Mucosa of rectum (tissue), 2 donors: ENCODE results near the gene MTMR3.

Experiments
- H3K27ac ChIP-seq, 2 donors: one replicate each; pipeline ENCODE4 v1.7.0; 2013; ENCODE audit warnings: inconsistent platforms in 2 of 2, low read depth in 2 of 2, low read length in 2 of 2
- H3K27me3 ChIP-seq, 2 donors: one replicate each; pipeline ENCODE4 v1.7.0; 2013; ENCODE audit warnings: low read length in 2 of 2; ENCODE audit not compliant: control insufficient read depth in 2 of 2, insufficient read depth in 2 of 2
- H3K36me3 ChIP-seq, 2 donors: one replicate each; pipeline ENCODE4 v1.7.0; 2013; ENCODE audit warnings: low read length in 2 of 2; ENCODE audit not compliant: control insufficient read depth in 2 of 2, insufficient read depth in 2 of 2
- H3K4me1 ChIP-seq, 2 donors: one replicate each; pipeline ENCODE4 v1.7.0; 2013; ENCODE audit warnings: low read length in 2 of 2, mild to moderate bottlenecking in 1 of 2; ENCODE audit not compliant: control insufficient read depth in 2 of 2, insufficient read depth in 2 of 2
- H3K4me3 ChIP-seq, 2 donors: one replicate each; pipeline ENCODE4 v1.7.0; 2013; ENCODE audit warnings: low read length in 2 of 2
- H3K9ac ChIP-seq, 2 donors: one replicate each; pipeline ENCODE4 v1.7.0; 2013; ENCODE audit warnings: low read length in 2 of 2, low read depth in 1 of 2, mild to moderate bottlenecking in 1 of 2
- H3K9me3 ChIP-seq, 2 donors: one replicate each; pipeline ENCODE4 v1.7.0; 2013; ENCODE audit warnings: low read length in 2 of 2; ENCODE audit not compliant: control insufficient read depth in 2 of 2
- donor health status: healthy.
- donor health status: Normal muscosa, but diverticular disease.

Gene MTMR3

GRCh38 chr22:30029512-30029911, 146.5 kb downstream of the MTMR3 start:
- H3K4me3 ChIP-seq: no peak overlapping the region
- no peaks in the 10 kb centered on the region for H3K27me3 ChIP-seq
- no peaks in the 10 kb centered on the region for H3K9me3 ChIP-seq
- peaks cover 25 to 36% of the 10 kb centered on the region in 2 donors for H3K36me3 ChIP-seq
- no peak overlapping the region for H3K27ac ChIP-seq
- no peak overlapping the region for H3K9ac ChIP-seq
- H3K4me1 ChIP-seq: peaks cover 8 to 10% of the 10 kb centered on the region in 2 donors

- Histone ChIP-seq H3K36me3 (peaks cover 17 to 28% of the 10 kb centered on the region in 2 donors), H3K4me3 (no peak overlapping the region), H3K27me3 (no peaks in the 10 kb centered on the region), H3K27ac (no peak overlapping the region), H3K9ac (no peak overlapping the region), H3K4me1 (peaks cover 8 to 10% of the 10 kb centered on the region in 2 donors), H3K9me3 (no peaks in the 10 kb centered on the region)
These were observed 147.4 kb downstream of the MTMR3 start for GRCh38 chr22:30030329-30030728.

- H3K27ac ChIP-seq: no peak overlapping the region
- no peaks in the 10 kb centered on the region for H3K9me3 ChIP-seq
- H3K4me1 ChIP-seq: peaks cover 8% of the 10 kb centered on the region in 2 donors
- H3K9ac ChIP-seq: no peak overlapping the region
- no peaks in the 10 kb centered on the region for H3K27me3 ChIP-seq
- no peak overlapping the region for H3K4me3 ChIP-seq
- H3K36me3 ChIP-seq: peaks cover 7 to 18% of the 10 kb centered on the region in 2 donors
These were observed 148.4 kb downstream of the MTMR3 start for GRCh38 chr22:30031328-30031727.

GRCh38 chr22:30031764-30032455, 148.9 kb downstream of the MTMR3 start:
- H3K4me3 ChIP-seq: no peak overlapping the region
- H3K4me1 ChIP-seq: peaks cover 3 to 5% of the 10 kb centered on the region in 2 donors
- H3K27ac ChIP-seq: no peak overlapping the region
- H3K27me3 ChIP-seq: no peaks in the 10 kb centered on the region
- H3K36me3 ChIP-seq: peaks cover 5 to 12% of the 10 kb centered on the region in 2 donors
- H3K9ac ChIP-seq: no peak overlapping the region
- no peaks in the 10 kb centered on the region for H3K9me3 ChIP-seq

- H3K4me1 ChIP-seq: peaks cover 0 to 2% of the 10 kb centered on the region in 2 donors
These were observed 150.2 kb downstream of the MTMR3 start for GRCh38 chr22:30033137-30033536.

GRCh38 chr22:30033901-30034300, 150.9 kb downstream of the MTMR3 start:
- Histone ChIP-seq H3K4me3 (no peak overlapping the region), H3K36me3 (no peaks in the 10 kb centered on the region), H3K9ac (no peak overlapping the region), H3K27me3 (no peaks in the 10 kb centered on the region), H3K27ac (no peak overlapping the region), H3K9me3 (no peaks in the 10 kb centered on the region), H3K4me1 (peaks cover 0 to 2% of the 10 kb centered on the region in 2 donors)

More at GRCh38 chr22:30033137-30033536, 150.2 kb downstream of the MTMR3 start:
- Histone ChIP-seq H3K27ac (no peak overlapping the region), H3K4me3 (no peak overlapping the region), H3K27me3 (no peaks in the 10 kb centered on the region), H3K9me3 (no peaks in the 10 kb centered on the region), H3K36me3 (peaks cover 4 to 5% of the 10 kb centered on the region in 2 donors), H3K9ac (no peak overlapping the region)

- no peak overlapping the region for H3K9ac ChIP-seq
- no peaks in the 10 kb centered on the region for H3K36me3 ChIP-seq
- no peaks in the 10 kb centered on the region for H3K9me3 ChIP-seq
- H3K27ac ChIP-seq: peak overlapping the region in 1 of 2 donors; percentile 5
- H3K4me3 ChIP-seq: no peak overlapping the region
- H3K27me3 ChIP-seq: no peaks in the 10 kb centered on the region
- H3K4me1 ChIP-seq: peaks cover 0 to 2% of the 10 kb centered on the region in 2 donors
These were observed 153.7 kb downstream of the MTMR3 start for GRCh38 chr22:30036656-30037055.

- H3K4me3 ChIP-seq: no peak overlapping the region
- H3K4me1 ChIP-seq: peaks cover 0 to 2% of the 10 kb centered on the region in 2 donors
- H3K9me3 ChIP-seq: no peaks in the 10 kb centered on the region
- no peaks in the 10 kb centered on the region for H3K36me3 ChIP-seq
- no peaks in the 10 kb centered on the region for H3K27me3 ChIP-seq
- no peak overlapping the region for H3K27ac ChIP-seq
- no peak overlapping the region for H3K9ac ChIP-seq
These were observed 155.2 kb downstream of the MTMR3 start for GRCh38 chr22:30038219-30038618.

- Histone ChIP-seq H3K27ac (no peak overlapping the region), H3K4me1 (peaks cover 8 to 14% of the 10 kb centered on the region in 2 donors), H3K27me3 (no peaks in the 10 kb centered on the region), H3K9me3 (no peaks in the 10 kb centered on the region), H3K9ac (no peak overlapping the region), H3K4me3 (no peak overlapping the region), H3K36me3 (no peaks in the 10 kb centered on the region)
These were observed 157.7 kb downstream of the MTMR3 start for GRCh38 chr22:30040499-30041260.

- Histone ChIP-seq H3K4me3 (no peak overlapping the region), H3K36me3 (no peaks in the 10 kb centered on the region), H3K27ac (no peak overlapping the region), H3K9ac (no peak overlapping the region), H3K4me1 (peaks cover 8 to 13% of the 10 kb centered on the region in 2 donors), H3K9me3 (no peaks in the 10 kb centered on the region), H3K27me3 (no peaks in the 10 kb centered on the region)
These were observed 158.5 kb downstream of the MTMR3 start for GRCh38 chr22:30041475-30041874.
